Measurements from ENCODE around the gene ABLIM1.
A peak's percentile ranks its signal among the peaks of the same experiment; 100 is the strongest.

Gene ABLIM1

DNA sequence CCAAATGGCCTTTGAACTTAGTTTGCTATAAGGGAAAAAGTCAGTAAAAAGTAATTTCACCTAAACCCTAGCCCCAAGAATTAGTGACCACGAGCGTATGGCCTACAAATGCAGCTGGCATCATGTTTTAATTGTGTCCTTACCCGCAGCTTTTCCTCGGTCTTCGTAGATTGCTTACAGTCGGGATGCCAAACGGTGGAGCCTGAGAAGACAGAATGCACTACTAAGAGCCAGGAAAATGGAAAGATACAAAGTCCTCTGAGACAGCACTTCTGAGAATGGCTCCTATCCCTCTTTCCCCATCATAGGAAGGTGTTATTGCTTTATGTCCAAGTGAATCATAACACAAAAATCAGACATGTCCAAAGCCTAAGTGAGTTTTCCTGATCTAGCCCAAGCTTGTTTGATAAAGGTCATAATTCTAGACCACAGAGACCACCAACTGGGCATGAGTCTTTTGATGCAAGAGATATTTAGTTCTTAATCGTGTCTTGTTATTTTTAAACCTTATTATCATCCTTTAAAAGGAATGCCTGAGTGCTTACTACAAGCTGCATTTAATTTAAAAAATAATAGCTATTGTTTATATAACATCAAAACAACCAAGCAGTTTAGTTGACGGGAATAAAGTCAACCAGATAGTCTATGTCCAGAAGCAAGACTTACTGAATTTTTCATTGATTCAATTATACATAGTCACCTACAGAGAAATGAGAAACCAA lies 170.1 kb downstream of the ABLIM1 start:
- H3K4me3 Mint-ChIP-seq, result peak overlapping the region; percentile 4
- H3K27me3 Mint-ChIP-seq, result no peaks in the 10 kb centered on the region
- peaks cover 22% of the 10 kb centered on the region for H3K36me3 Mint-ChIP-seq
- no peaks in the 10 kb centered on the region for H3K9me3 Mint-ChIP-seq (ENCODE audit: low read depth)
- peak overlapping the region; percentile 88 for H3K27ac Mint-ChIP-seq
- peaks cover 77% of the 10 kb centered on the region for H3K4me1 Mint-ChIP-seq (ENCODE audit: low read depth)

DNA sequence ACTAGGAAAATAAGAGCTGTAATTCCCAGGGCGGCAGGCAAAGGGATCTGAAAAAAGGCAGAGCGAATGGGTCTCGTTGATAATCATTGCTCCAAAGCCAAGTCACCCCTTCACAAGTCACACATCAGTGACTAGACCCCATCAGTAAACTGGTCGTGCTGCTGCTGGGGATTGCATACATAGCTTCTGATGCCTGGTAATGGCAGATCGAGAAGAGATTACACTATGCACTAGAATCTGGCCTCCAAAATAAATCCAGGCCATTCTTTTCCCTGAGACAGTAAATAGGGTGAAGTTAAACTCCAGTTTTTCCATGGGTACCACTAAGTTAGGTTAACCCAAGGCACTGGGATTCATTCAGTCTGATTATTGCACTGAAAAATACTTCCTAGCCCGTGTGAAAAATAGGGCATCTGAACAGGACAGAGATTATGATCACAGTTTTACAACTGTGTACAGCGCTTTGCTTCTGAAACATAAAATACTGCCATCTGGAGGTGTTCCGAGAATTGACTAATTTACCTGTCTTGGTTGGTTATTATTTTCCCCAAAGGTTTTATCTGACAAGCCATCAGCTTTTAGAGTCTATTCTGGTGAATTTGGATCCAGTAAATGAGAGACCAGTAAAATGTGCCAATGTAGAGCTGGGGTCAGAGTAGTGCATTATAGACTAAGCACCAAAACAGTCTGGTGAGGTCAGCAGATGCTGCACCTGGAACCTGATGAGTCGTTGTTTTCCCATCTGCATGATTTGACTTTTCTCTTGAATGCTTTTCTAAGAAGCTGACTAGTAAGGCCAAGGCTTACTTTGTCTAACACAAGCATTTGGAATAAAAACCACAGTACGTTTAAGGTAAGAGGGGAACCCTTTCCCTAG lies 170.9 kb downstream of the ABLIM1 start:
- Mint-ChIP-seq H3K27ac (peak overlapping the region; percentile 88), H3K27me3 (no peaks in the 10 kb centered on the region), H3K4me1 (ENCODE audit: low read depth) (peaks cover 74% of the 10 kb centered on the region), H3K4me3 (peak overlapping the region; percentile 4), H3K9me3 (ENCODE audit: low read depth) (no peaks in the 10 kb centered on the region), H3K36me3 (peaks cover 18% of the 10 kb centered on the region)

DNA sequence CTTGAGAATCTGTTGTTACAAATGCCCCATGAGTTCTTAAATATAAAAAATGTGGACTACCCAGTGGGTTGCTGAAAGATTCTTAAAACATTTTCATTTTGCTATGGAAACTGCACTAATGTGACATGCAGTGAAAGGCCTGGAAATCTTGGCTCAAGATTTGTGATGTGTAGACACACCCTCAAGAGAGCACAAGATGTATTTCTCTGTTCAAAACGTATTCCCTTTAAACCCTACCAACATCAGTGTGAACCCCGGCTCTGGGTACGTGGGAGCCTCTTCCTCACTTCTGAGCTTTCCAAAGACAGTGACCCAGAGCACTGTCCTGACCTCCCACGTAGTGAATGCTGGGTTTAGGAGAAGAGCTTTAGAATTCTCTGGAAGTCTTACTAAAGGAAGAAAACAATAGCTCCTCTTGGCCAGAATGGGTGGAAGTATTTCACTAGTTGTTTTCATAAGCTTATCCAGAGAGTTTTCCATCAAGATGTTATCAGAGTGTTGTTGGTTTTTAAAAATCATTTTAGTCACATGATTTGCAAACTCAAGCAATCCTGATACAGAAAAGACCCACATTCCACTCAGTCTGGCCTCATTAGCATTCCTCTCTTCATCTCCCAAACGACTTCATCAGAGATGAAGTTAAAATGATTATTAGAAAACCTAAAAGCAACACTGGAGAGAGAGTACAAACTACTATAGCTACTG lies 172.2 kb downstream of the ABLIM1 start:
- Mint-ChIP-seq H3K4me1 (ENCODE audit: low read depth) (peaks cover 76% of the 10 kb centered on the region), H3K4me3 (no peak overlapping the region), H3K27ac (peak overlapping the region; percentile 88), H3K9me3 (ENCODE audit: low read depth) (no peaks in the 10 kb centered on the region), H3K27me3 (no peaks in the 10 kb centered on the region), H3K36me3 (peaks cover 23% of the 10 kb centered on the region)

DNA sequence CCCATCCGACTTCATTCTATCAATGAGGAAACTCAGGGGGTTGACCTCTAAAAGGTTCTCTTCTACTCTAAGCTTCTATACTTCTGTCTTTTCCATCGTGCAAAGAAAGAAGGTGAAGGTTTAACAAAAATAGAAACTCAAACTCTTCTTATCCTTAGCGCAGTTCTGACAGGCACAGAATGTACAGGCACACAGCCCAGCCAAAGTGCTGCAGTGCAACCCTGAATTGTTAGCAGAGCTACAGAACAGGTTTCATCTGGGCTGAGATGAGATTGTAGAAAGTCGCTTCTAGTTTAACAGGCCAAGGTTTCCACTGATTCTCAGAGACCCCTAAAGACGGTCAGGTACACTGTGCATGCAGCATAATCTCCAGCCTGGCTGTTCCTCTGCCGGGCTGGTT lies 174.5 kb downstream of the ABLIM1 start:
- H3K27me3 Mint-ChIP-seq, result no peaks in the 10 kb centered on the region
- H3K4me3 Mint-ChIP-seq, result no peak overlapping the region
- H3K9me3 Mint-ChIP-seq (ENCODE audit: low read depth), result no peaks in the 10 kb centered on the region
- peak overlapping the region; percentile 76 for H3K27ac Mint-ChIP-seq
- H3K4me1 Mint-ChIP-seq (ENCODE audit: low read depth), result peaks cover 82% of the 10 kb centered on the region
- H3K36me3 Mint-ChIP-seq, result peaks cover 23% of the 10 kb centered on the region

DNA sequence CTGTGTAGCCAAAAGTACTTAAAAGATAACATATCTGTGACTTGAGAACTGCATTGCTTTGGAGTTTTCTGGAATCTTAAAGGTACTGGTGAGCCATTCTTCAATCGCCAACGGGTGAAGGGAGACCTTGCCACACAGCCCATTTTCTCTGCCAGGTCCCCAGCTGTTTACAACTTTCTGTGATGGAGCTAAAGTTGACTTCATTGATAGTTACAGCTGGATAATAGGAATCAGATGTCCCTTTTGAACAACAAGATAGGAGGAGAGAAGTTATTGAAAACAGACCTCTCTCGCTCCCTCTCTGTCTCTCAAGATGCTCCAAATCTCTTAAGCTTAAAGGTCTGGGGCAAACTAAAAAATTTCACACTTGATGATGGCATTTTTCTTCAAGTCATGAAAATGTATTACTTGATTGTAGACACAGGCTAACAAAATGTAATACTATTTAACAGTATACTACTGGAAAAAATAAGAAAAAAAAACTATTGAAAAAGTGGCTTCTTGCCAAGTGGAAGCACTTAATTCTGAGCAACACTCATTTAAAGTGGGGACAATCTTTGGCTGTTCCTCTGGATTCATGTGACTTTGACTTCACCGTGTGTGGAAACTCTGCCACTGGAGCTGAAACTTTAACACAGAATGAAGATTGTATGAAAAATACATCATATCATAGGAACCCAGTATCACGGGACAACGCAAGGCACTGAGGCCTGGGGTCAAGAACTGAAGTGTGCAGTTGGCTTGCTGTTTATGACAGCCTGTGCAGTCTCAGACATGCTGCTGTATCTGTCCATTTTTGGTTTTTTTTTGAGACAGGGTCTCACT lies 175.4 kb downstream of the ABLIM1 start:
- no peaks in the 10 kb centered on the region for H3K27me3 Mint-ChIP-seq
- no peak overlapping the region for H3K4me3 Mint-ChIP-seq
- H3K9me3 Mint-ChIP-seq (ENCODE audit: low read depth), result no peaks in the 10 kb centered on the region
- peaks cover 78% of the 10 kb centered on the region for H3K4me1 Mint-ChIP-seq (ENCODE audit: low read depth)
- H3K27ac Mint-ChIP-seq, result peak overlapping the region; percentile 76
- H3K36me3 Mint-ChIP-seq, result peaks cover 23% of the 10 kb centered on the region

DNA sequence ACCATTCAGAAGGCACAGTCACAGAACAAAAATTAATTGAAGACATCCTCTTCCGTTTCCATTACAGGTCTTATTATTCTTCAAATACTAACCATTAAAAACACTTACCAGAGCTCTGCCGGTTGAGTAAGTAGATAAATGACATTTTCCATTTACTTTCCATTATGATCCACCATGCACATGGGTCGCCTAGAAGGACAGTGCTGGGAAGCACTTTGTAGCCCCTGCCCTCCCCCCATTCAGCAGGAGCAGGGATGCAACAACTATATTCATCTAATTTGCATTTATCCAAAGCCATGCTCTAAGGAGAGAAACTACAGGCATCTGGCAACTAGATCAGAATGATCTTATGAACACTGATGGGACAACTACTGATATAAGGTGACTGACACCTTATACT lies 177.0 kb downstream of the ABLIM1 start:
- H3K27me3 Mint-ChIP-seq, result no peaks in the 10 kb centered on the region
- H3K9me3 Mint-ChIP-seq (ENCODE audit: low read depth), result no peaks in the 10 kb centered on the region
- H3K4me3 Mint-ChIP-seq, result no peak overlapping the region
- H3K4me1 Mint-ChIP-seq (ENCODE audit: low read depth), result peaks cover 77% of the 10 kb centered on the region
- peaks cover 23% of the 10 kb centered on the region for H3K36me3 Mint-ChIP-seq
- H3K27ac Mint-ChIP-seq, result peak overlapping the region; percentile 74

DNA sequence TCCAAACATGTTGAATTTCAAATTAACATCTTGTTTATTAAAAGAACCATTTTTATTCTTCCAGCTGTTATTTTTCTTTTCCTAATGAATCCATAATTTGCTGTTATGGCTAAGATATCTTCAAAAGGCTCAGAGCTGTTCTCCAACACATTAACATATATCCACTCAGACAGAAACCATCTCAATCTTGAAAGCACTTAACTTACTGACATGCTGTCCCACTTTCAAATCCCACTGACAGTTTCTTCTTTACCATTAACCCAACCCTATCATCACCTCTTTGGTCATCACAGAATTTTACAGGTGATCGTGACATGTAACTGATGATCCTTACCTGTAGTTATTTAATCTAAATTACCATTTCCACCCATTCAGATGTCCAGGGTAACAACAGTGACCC lies 178.2 kb downstream of the ABLIM1 start:
- peaks cover 83% of the 10 kb centered on the region for H3K4me1 Mint-ChIP-seq (ENCODE audit: low read depth)
- H3K27me3 Mint-ChIP-seq, result no peaks in the 10 kb centered on the region
- H3K4me3 Mint-ChIP-seq, result no peak overlapping the region
- peaks cover 15% of the 10 kb centered on the region for H3K36me3 Mint-ChIP-seq
- H3K9me3 Mint-ChIP-seq (ENCODE audit: low read depth), result no peaks in the 10 kb centered on the region
- peak overlapping the region; percentile 74 for H3K27ac Mint-ChIP-seq

DNA sequence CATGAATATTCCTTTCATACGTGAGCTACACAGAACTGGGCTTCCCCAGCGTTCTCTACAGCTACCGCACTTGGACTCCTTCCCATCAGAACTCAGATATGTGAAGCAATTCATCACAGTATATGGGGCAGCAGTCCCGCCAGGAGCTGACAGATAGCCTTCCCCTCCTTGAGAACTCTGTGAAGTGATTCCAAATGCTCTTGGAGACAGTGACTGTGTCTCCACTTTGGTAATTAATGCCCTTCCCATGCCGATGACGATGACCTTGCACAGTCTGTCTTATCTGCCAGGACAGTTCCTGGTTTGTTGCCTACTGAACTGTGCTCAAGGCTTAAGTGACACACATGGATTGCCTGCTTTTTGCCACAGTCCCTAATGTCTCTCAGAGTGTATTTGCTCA lies 178.8 kb downstream of the ABLIM1 start:
- Mint-ChIP-seq H3K36me3 (peaks cover 12% of the 10 kb centered on the region), H3K9me3 (ENCODE audit: low read depth) (no peaks in the 10 kb centered on the region), H3K27ac (peak overlapping the region; percentile 81), H3K27me3 (no peaks in the 10 kb centered on the region), H3K4me3 (no peak overlapping the region), H3K4me1 (ENCODE audit: low read depth) (peaks cover 82% of the 10 kb centered on the region)

DNA sequence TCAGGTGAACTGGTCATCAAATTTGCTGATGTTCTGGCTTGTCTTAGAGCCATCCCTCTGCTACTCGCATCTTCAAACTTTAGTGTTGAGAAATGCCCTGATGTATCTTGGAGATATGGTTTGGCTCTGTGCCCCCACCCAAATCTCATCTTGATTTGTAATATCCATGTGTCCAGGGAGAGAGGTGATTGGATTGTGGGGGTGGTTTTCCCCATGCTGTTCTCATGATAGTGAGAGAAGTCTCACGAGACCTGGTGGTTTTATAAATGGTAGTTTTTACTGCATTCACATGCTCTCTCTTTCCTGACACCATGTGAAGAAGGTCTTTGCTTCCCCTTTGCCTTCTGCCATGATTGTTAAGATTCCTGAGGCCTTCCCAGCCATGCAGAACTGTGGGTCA lies 179.8 kb downstream of the ABLIM1 start:
- H3K9me3 Mint-ChIP-seq (ENCODE audit: low read depth), result no peaks in the 10 kb centered on the region
- peaks cover 79% of the 10 kb centered on the region for H3K4me1 Mint-ChIP-seq (ENCODE audit: low read depth)
- H3K27ac Mint-ChIP-seq, result peak overlapping the region; percentile 81
- no peak overlapping the region for H3K4me3 Mint-ChIP-seq
- no peaks in the 10 kb centered on the region for H3K27me3 Mint-ChIP-seq
- H3K36me3 Mint-ChIP-seq, result peaks cover 10% of the 10 kb centered on the region

DNA sequence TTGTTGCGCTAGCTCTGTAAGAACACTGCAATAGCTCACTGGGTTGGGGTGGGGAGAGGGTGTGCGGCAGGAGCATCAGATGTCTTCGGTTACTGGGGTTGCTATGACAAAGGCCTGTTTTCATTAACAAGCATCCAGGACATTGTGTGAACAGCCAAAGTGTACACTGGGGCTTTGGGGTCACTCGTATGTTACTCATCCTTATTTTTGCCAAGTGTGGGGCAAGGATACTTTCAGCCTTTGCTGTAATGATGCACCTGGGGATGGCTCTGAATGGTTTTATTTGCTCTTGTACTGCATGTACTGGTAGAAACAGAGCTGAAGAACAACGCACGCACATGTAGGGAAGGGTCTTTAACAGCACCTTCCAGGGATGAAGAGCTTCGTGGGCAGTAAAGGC lies 180.8 kb downstream of the ABLIM1 start:
- Mint-ChIP-seq H3K9me3 (ENCODE audit: low read depth) (no peaks in the 10 kb centered on the region), H3K4me1 (ENCODE audit: low read depth) (peaks cover 82% of the 10 kb centered on the region), H3K27ac (peak overlapping the region; percentile 51), H3K36me3 (peaks cover 14% of the 10 kb centered on the region), H3K27me3 (no peaks in the 10 kb centered on the region), H3K4me3 (no peak overlapping the region)

DNA sequence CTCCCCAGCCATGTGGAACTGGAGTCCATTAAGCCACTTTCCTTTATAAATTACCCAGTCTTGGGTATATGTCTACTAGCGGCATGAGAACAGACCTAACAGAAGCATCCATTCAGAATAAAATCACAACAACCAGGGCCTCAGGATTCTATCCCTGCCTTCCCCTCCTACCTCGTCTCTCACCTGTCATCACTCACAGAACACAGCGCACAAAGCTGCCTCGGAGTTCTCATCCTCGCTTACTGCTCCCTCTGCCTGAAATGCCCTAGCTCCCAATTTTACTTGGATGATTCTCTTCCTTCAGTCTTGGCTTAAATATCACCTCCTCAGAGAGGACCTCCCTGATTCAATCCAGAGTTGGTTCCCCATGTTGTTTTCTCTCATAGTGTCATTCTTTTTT lies 183.1 kb downstream of the ABLIM1 start:
- Mint-ChIP-seq H3K4me1 (ENCODE audit: low read depth) (peaks cover 74% of the 10 kb centered on the region), H3K4me3 (no peak overlapping the region), H3K27me3 (no peaks in the 10 kb centered on the region), H3K36me3 (peaks cover 8% of the 10 kb centered on the region), H3K9me3 (ENCODE audit: low read depth) (no peaks in the 10 kb centered on the region), H3K27ac (peak overlapping the region; percentile 86)

DNA sequence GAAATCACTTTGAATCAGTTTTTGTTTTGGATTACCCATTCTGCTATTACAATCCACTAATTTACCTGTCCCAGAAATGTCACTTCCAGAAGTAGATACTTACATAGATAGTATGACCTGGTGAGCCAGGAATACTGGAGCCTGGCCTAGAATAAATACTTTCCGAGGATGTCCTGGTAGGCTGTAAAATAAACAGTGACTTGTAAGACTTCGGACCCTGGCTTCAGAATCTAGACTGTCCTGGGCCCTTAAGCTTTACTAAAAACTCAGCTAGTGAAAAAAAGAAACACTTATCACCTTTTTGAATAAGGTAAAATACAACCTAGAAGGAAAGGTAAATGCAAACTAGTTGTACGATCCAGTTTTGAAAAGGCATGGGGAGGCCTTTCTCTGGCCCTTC lies 184.3 kb downstream of the ABLIM1 start:
- peaks cover 62% of the 10 kb centered on the region for H3K4me1 Mint-ChIP-seq (ENCODE audit: low read depth)
- H3K9me3 Mint-ChIP-seq (ENCODE audit: low read depth), result no peaks in the 10 kb centered on the region
- peak overlapping the region; percentile 86 for H3K27ac Mint-ChIP-seq
- no peak overlapping the region for H3K4me3 Mint-ChIP-seq
- peaks cover 6% of the 10 kb centered on the region for H3K36me3 Mint-ChIP-seq
- no peaks in the 10 kb centered on the region for H3K27me3 Mint-ChIP-seq

DNA sequence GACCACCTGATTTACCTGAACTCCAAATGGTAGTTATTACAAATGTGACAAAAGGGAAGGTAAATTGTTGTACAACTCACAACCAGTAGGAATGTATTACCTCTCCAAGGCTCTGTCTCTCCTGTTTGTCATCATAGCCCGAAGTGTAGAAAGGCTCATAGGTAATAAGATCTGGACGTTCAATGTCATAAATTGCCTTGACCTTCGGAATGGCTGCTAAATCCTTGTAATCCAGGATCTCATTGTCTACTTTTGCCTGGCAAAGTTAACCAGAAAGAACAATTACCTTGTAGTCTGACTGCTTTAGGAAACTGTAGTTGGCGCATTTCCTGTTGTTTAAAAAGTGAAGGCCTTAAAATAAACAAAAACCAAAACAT lies 185.2 kb downstream of the ABLIM1 start:
- no peaks in the 10 kb centered on the region for H3K9me3 Mint-ChIP-seq (ENCODE audit: low read depth)
- no peaks in the 10 kb centered on the region for H3K27me3 Mint-ChIP-seq
- H3K4me3 Mint-ChIP-seq, result no peak overlapping the region
- H3K36me3 Mint-ChIP-seq, result peaks cover 6% of the 10 kb centered on the region
- peaks cover 56% of the 10 kb centered on the region for H3K4me1 Mint-ChIP-seq (ENCODE audit: low read depth)
- H3K27ac Mint-ChIP-seq, result peak overlapping the region; percentile 81

All from activated naive CD8-positive, alpha-beta T cell (primary cell).